Measurements from ENCODE around the gene MRGPRF. TPM values are rescaled to one million over a fixed set of nuclear protein-coding genes. Genes with fewer than 3 reads are reported as not detected.

The MRGPRF gene
- 0.06 to 0.12 TPM in 2 of 5 replicates, not detected in the others for total RNA-seq (2022; extraction: Qiagen RNA extraction)

GRCh38 chr11:69013009-69013951 lies at the start of gene MRGPRF:
Gene MRGPRF (minus strand): TSS chr11:69013246. CDS start chr11:69009901, 3,345 bp downstream.

GRCh38 chr11:69048694-69049489 lies 35.8 kb upstream of the MRGPRF start, which contains the start of gene TPCN2:
Gene TPCN2 (plus strand): TSS chr11:69048932. CDS start chr11:69048998, 66 bp downstream.

GRCh38 chr11:68980776-68981065 lies 32.3 kb downstream of the MRGPRF start, which contains the start of gene MRGPRD:
Gene MRGPRD (minus strand): TSS chr11:68980986. CDS start chr11:68980986, 0 bp downstream.

Other genes with a start within 250 kb of the MRGPRF start
- 27.9 to 32.8 TPM (median 31.7 TPM) in 5 replicates for gene CPT1A, start 171.3 kb downstream of the MRGPRF start, total RNA-seq (2022; extraction: Qiagen RNA extraction)
- 126 to 143 TPM (median 134 TPM) in 5 replicates for gene MRPL21, start 109.4 kb downstream of the MRGPRF start, total RNA-seq (2022; extraction: Qiagen RNA extraction)
- 12.7 to 16.8 TPM (median 15.4 TPM) in 5 replicates for gene IGHMBP2, start 109.4 kb downstream of the MRGPRF start, total RNA-seq (2022; extraction: Qiagen RNA extraction)
- gene MRGPRD, start 32.3 kb downstream of the MRGPRF start, total RNA-seq (2022; extraction: Qiagen RNA extraction) = not detected in 5 replicates
- 8.7 to 14.1 TPM (median 12.8 TPM) in 5 replicates for gene TPCN2, start 35.7 kb upstream of the MRGPRF start, total RNA-seq (2022; extraction: Qiagen RNA extraction)
- 0.06 to 0.11 TPM in 2 of 5 replicates, not detected in the others for gene SMIM38, start 142.7 kb upstream of the MRGPRF start, total RNA-seq (2022; extraction: Qiagen RNA extraction)

All from A549 treated with Mapracorat at 1 μM for 4 hours (cell line).